Aorta (tissue), 5 donors: Measurements from ENCODE around the gene TMEM45B. TPM values are rescaled to one million over a fixed set of nuclear protein-coding genes. Genes with fewer than 3 reads are reported as not detected.
"Not testable (repeated sequence)": the region's sequence is repeated elsewhere in the genome, so short reads cannot be mapped to it uniquely, and the experiment has no call there.

Experiments
- ATAC-seq: fragments of 200-7000 bp; cut with Tn5 transposase; one replicate; pipeline ENCODE4 v1.9.1; 2022; ENCODE audit warnings: moderate library complexity; ENCODE audit not compliant: low FRiP score
- DNase-seq, 2 donors: peaks; one replicate each; pipeline ENCODE4 v3.0.0-alpha.2; 2020
- H3K27ac ChIP-seq, 2 donors: one replicate each; pipeline ENCODE4 v1.5.1; 2013; ENCODE audit warnings: low read length in 2 of 2, mild to moderate bottlenecking in 2 of 2, moderate library complexity in 2 of 2, control low read depth in 1 of 2, inconsistent platforms in 1 of 2, low read depth in 1 of 2
- H3K27me3 ChIP-seq, 2 donors: one replicate each; pipeline ENCODE4 v1.6.1; 2013; ENCODE audit warnings: control low read depth in 1 of 2, low read length in 1 of 2, mild to moderate bottlenecking in 1 of 2, moderate library complexity in 1 of 2; ENCODE audit not compliant: insufficient read depth in 2 of 2, control insufficient read depth in 1 of 2
- H3K36me3 ChIP-seq, 2 donors: one replicate each; pipeline ENCODE4 v1.6.1; 2013; ENCODE audit warnings: control low read depth in 1 of 2, low read length in 1 of 2, mild to moderate bottlenecking in 1 of 2; ENCODE audit not compliant: insufficient read depth in 2 of 2, control insufficient read depth in 1 of 2
- H3K4me1 ChIP-seq, 2 donors: one replicate each; pipeline ENCODE4 v1.6.1; 2013; ENCODE audit warnings: low read length in 2 of 2, control low read depth in 1 of 2, mild to moderate bottlenecking in 1 of 2, moderate library complexity in 1 of 2; ENCODE audit not compliant: insufficient read depth in 2 of 2, control insufficient read depth in 1 of 2
- H3K4me3 ChIP-seq, 2 donors: one replicate each; pipeline ENCODE4 v1.5.1; 2013; ENCODE audit warnings: low read length in 2 of 2, control low read depth in 1 of 2, mild to moderate bottlenecking in 1 of 2
- H3K9me3 ChIP-seq: one replicate; pipeline ENCODE4 v1.6.1; 2013; ENCODE audit warnings: mild to moderate bottlenecking, low read length; ENCODE audit not compliant: control insufficient read depth
- WGBS, 2 donors: extraction: QIAGEN DNeasy Blood & Tissue Kit; methylation state at CpG; one replicate each; pipeline ENCODE4 v1.1.7; 2013; 5-methylcytosine and 5-hydroxymethylcytosine counted together
- intact Hi-C, 2 donors: fragments of 100-400 bp; cut with DNase I; formaldehyde crosslinking; loops; one replicate each; pipeline versions ENCODE4 v1.14.2 to v1.15.0; 2022
- polyA plus RNA-seq, 2 donors: library from polyadenylated mRNA; stranded (reverse); fragments of 200-250 nt; gene quantifications; one replicate each; pipeline ENCODE4 v1.2.3, GENCODE V29; 2013
- total RNA-seq, 2 donors: library from RNA; stranded (reverse); fragmentation: NEBNext Ultra II Directional; extraction: Animal tissue kit (Norgen Biotek cat#: 25700); gene quantifications; one replicate each; pipeline ENCODE4 v1.2.1, GENCODE V29; 2021
- donor health status: healthy with polysubstance abuse.
- donor health status: Bipolar disorder and iron deficiency.
- donor health status: DM: no; HTN: no; CAD: no.
- donor health status: DM: no; HTN: no; CAD: no.
- donor health status: DM: yes; HTN: yes; CAD: no.

Gene TMEM45B
- total and polyA plus RNA-seq, 4 donors = 0.19 to 10.0 (median 0.72) TPM; not detected in 1

- Histone ChIP-seq H3K27ac (no peak overlapping the region), H3K9me3 (no peaks in the 10 kb centered on the region), H3K4me1 (no peaks in the 10 kb centered on the region), H3K36me3 (no peaks in the 10 kb centered on the region), H3K27me3 (no peaks in the 10 kb centered on the region), H3K4me3 (no peak overlapping the region)
- DNase-seq (no peak), ATAC-seq (no peak)
- intact Hi-C loops = no loop called here
- WGBS, 2 donors = 52 to 67% methylated on average over 3 of the region's 3 CpGs
Observed at GRCh38 chr11:129779342-129779741, 36.3 kb upstream of the TMEM45B start.

DNA sequence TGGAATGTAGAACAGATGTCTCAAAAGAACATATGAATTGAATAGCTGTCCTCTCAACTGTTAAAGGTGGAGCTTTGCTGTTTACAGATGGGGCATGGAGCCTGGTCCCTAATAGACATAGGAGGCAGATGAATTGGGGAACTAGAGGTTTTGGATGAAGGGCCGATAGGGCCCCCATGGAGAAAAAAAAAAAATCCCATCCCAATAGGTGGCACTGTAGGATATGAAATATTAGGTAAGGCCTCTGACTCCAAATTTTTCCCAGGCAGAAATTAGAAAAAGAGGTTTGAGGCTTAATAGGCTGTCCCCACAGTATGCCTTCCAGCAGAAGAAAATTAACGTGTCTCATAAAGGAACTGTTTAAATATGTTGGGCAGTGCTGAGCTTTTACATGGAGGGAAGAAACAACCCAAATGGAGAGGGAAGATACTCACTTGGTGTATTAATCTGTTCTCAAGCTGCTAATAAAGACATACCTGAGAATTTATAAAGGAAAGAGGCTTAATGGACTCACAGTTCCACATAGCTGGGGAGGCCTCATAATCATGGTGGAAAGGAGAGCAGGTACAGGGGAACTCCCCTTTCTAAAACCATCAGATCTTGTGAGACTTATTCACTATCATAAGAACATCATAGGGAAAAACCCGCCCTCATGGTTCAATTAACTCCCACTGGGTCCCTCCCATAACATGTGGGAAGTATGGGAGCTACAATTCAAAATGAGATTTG, 30.1 kb upstream of the TMEM45B start:
- Histone ChIP-seq H3K36me3 (no peaks in the 10 kb centered on the region), H3K27me3 (no peaks in the 10 kb centered on the region), H3K4me1 (no peaks in the 10 kb centered on the region), H3K4me3 (no peak overlapping the region), H3K9me3 (no peaks in the 10 kb centered on the region), H3K27ac (no peak overlapping the region)
- intact Hi-C loops = no loop called here
- DNase-seq = no peak
- no peak for ATAC-seq
- WGBS, 2 donors = 60 to 72% methylated on average over 3 of the region's 3 CpGs

DNA sequence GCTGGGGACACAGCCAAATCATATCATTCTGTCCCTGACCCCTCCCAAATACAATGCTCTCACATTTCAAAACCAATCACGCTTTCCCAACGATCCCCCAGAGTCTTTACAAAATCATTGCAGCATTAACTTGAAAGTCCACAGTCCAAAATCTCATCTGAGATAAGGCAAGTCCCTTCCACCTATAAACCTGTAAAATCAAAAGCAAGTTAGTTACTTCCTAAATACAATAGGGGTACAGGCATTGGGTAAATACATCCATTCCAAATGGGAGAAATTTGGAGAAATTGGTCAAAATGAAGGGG, 29.6 kb upstream of the TMEM45B start:
- H3K4me1 ChIP-seq, H3K27me3 ChIP-seq, H3K4me3 ChIP-seq, H3K36me3 ChIP-seq, intact Hi-C loops, H3K27ac ChIP-seq, ATAC-seq, DNase-seq, H3K9me3 ChIP-seq: not testable (repeated sequence)
- WGBS, 2 donors = 63 to 69% methylated on average over 2 of the region's 2 CpGs

DNA sequence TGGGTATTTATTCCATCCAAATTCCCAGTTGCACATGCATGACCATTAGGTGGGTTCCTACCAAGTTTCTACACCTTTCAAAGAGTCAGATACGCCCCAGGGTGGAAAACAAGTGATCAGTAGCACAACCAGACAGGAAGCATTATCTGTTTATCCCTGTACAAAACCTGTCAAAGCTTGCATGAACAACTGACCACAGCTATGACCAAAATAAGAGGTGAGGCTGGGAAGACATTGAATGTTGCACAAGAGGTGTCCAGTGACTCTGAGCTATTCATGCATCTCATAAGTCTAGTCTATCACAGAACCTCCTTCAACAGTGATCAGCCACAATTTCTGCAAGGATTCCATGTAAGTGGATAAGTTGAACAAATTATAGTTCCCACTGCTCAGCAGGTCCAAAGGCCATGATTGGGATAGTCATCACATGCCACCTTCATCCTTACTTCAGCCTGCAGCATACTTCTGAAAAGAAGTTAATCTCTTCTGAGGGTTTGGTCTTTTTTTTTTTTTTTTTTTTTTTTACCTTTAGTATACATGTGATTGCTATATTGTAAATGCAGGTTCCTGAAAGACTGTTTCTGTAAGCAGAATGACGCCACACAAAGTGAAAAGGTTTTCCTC, 28.0 kb upstream of the TMEM45B start:
- DNase-seq (no peak), ATAC-seq (no peak)
- no peaks in the 10 kb centered on the region for H3K36me3 ChIP-seq
- H3K9me3 ChIP-seq = no peaks in the 10 kb centered on the region
- intact Hi-C loops = no loop called here
- no peaks in the 10 kb centered on the region for H3K27me3 ChIP-seq
- WGBS, 2 donors = 72 to 76% methylated on average over 2 of the region's 2 CpGs
- no peak overlapping the region for H3K27ac ChIP-seq
- H3K4me1 ChIP-seq = no peaks in the 10 kb centered on the region
- H3K4me3 ChIP-seq = no peak overlapping the region

DNA sequence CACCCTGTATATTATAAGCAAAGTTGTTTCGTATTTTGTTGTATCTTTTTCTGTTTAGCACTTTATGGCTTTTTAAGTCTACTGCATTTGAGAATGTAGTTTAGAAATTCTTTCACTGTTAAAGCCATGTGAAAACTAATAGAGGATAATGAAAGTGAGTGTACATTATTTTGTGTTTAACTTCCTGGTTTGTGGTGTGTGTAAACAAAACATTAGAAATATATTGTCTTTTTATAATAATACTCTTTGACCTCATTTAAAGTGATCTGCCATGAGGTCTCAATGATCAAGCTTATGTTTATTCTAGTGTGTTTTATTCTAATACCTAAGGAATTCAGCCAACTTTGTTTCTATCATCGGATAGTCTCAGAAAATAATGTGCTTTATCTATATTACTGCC, 27.4 kb upstream of the TMEM45B start:
- no peak overlapping the region for H3K4me3 ChIP-seq
- H3K9me3 ChIP-seq = no peaks in the 10 kb centered on the region
- H3K36me3 ChIP-seq = no peaks in the 10 kb centered on the region
- no peaks in the 10 kb centered on the region for H3K4me1 ChIP-seq
- intact Hi-C loops = no loop called here
- H3K27ac ChIP-seq = no peak overlapping the region
- H3K27me3 ChIP-seq = no peaks in the 10 kb centered on the region
- WGBS, 2 donors = 74 to 87% methylated on average over 2 of the region's 2 CpGs
- ATAC-seq = no peak
- DNase-seq = no peak

- intact Hi-C loops = no loop called here
- WGBS, 2 donors = 62 to 63% methylated on average over 2 of the region's 2 CpGs
Observed at GRCh38 chr11:129790106-129790505, 25.5 kb upstream of the TMEM45B start.

GRCh38 chr11:129791515-129791914, 24.1 kb upstream of the TMEM45B start:
- Histone ChIP-seq H3K36me3 (no peaks in the 10 kb centered on the region), H3K4me3 (no peak overlapping the region), H3K27me3 (no peaks in the 10 kb centered on the region), H3K27ac (no peak overlapping the region), H3K9me3 (peaks cover 5% of the 10 kb centered on the region), H3K4me1 (no peaks in the 10 kb centered on the region)
- DNase-seq (no peak), ATAC-seq (no peak)
- 86 to 90% methylated on average over 2 of the region's 2 CpGs for WGBS, 2 donors
- intact Hi-C loops = no loop called here

More at GRCh38 chr11:129790106-129790505, 25.5 kb upstream of the TMEM45B start:
- no peak for ATAC-seq
- H3K4me3 ChIP-seq = no peak overlapping the region
- DNase-seq = no peak
- no peaks in the 10 kb centered on the region for H3K4me1 ChIP-seq
- H3K36me3 ChIP-seq = no peaks in the 10 kb centered on the region
- H3K9me3 ChIP-seq = peaks cover 5% of the 10 kb centered on the region
- no peak overlapping the region for H3K27ac ChIP-seq
- H3K27me3 ChIP-seq = no peaks in the 10 kb centered on the region

GRCh38 chr11:129792663-129793062, 23.0 kb upstream of the TMEM45B start:
- no peak overlapping the region for H3K4me3 ChIP-seq
- H3K4me1 ChIP-seq = no peaks in the 10 kb centered on the region
- no peak for DNase-seq
- no peak overlapping the region for H3K27ac ChIP-seq
- 62 to 67% methylated on average over 3 to 4 of the region's 4 CpGs for WGBS, 2 donors
- no peaks in the 10 kb centered on the region for H3K27me3 ChIP-seq
- H3K9me3 ChIP-seq = peaks cover 5% of the 10 kb centered on the region
- no peaks in the 10 kb centered on the region for H3K36me3 ChIP-seq
- ATAC-seq = no peak
- intact Hi-C loops = no loop called here

GRCh38 chr11:129795089-129795488, 20.6 kb upstream of the TMEM45B start:
- ATAC-seq (no peak), DNase-seq (no peak)
- no peak overlapping the region for H3K27ac ChIP-seq
- 42 to 65% methylated on average over 2 of the region's 2 CpGs for WGBS, 2 donors
- H3K9me3 ChIP-seq = peaks cover 5% of the 10 kb centered on the region
- no peak overlapping the region for H3K4me3 ChIP-seq
- no peaks in the 10 kb centered on the region for H3K4me1 ChIP-seq
- H3K36me3 ChIP-seq = no peaks in the 10 kb centered on the region
- H3K27me3 ChIP-seq = no peaks in the 10 kb centered on the region
- intact Hi-C loops = no loop called here
